ENCODE results near the gene SCN2B.

SCN2B gene

GRCh38 chr11:118152020-118152551 is 24.4 kb downstream of the SCN2B start:
- DNase-seq, result no peak

DNA sequence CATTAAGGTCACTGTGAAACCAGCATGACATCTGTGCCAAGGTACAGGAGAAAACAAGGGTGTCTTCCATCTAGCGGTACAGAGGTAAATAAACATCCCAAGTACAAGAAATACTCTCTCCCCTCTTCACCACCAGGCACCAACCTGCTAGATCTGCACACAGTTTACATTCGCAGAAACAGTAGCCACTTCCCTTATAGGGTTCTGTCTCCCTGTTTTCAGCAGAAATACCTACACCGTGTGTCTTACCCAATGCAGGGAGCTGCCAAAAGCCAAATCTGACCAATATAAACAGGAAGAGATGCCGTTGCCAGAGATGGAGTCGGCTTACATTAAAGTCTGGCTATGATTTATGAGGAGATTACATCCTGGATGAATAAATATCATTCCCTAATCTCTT is 25.0 kb downstream of the SCN2B start:
- no peak for DNase-seq

DNA sequence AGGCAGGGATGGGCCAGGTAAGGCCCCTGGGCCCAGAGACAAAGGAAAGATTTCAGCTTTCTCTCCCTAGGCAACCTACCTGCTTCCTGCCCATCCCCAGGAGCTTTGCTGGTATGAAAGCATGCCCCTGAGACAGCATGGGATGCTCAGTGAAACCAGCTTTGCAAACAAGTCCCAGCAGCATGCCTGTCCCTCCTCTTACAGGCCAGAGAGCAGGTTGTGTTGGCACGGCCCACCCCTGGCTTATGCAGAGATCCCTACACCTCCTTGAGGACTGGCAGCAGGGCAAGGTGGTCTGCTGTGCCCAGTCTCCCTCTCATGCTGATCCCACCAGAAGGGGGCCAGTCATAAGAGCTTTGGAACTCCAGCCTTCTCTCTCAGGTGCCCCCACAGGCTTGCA is 26.9 kb downstream of the SCN2B start:
- no peak for DNase-seq

DNA sequence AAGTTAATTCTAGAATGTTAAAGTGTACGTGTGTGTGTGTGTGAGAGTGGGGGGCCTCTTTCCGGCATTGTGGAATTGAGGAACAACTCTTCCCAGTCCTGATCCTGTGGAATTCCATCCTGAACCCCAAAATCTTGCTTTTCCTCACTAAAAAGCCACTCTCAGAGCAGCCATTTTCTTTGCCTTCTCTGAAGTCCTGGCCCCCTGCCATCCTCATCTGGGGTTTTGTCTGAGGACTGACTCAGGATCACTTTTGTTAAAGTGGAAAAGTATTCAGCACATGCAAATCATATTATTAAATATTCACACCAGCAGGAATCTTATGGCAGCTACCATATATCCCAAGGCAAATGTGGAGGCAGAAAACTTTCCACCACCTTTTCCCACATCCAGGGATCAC is 27.6 kb downstream of the SCN2B start:
- DNase-seq, result no peak

DNA sequence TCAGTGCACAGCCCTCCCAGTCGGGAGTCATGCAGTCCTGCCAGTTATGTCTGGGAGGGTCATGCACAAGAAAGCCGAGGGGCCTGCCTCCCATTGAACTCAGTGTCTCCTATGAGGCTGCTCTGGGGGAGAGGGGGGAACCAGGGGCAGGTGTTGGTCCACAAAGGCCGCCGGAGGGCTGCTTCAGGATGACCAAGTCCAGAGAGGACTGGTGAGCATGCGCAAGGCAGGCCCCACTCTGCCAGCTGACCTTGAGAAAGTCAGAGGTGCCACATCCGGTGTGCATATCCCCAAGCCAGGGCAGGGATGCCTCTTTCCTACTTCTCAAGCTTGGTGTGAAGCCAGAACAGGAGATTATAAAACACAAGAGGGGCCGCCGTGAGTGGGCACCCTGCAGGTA is 28.2 kb downstream of the SCN2B start:
- DNase-seq, result no peak

DNA sequence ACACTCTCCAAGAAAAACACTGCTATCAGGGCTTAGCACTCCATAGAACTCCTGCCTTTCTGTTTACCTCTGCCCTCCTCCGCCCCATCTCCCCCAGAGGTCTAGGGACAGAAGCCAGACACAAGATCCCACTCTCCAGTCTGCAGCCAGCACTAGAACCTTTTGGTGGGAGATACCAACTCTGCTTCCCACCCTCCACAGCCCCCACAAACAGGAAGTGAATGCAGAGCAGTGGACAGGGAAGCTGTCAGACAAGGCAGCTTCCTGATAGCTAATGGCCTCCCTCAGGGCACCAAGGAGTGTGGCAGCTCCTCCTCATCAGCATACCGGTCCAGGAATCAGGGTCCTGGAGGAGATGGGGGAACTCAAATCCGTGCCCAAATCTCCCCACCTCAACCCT is 28.9 kb downstream of the SCN2B start:
- no peak for DNase-seq

DNA sequence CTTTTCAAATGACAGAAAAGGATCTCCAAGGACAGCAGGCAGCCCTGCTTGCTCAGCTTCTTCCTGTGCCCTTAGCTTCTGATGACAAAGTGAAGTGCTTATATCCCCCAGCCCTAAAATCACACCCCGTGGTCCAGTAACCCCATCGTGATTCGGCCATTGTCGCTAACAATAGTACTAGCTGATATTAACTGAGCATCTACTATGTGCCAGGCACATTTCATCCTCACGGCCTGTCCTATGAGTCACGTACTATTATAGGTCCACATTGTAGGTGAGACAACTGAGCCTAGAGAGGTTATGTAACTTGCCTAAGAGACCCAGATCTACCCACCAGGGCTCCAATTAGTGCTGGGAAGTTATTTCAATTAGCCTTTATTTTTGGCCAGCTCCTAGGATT is 29.9 kb downstream of the SCN2B start:
- DNase-seq, result no peak

DNA sequence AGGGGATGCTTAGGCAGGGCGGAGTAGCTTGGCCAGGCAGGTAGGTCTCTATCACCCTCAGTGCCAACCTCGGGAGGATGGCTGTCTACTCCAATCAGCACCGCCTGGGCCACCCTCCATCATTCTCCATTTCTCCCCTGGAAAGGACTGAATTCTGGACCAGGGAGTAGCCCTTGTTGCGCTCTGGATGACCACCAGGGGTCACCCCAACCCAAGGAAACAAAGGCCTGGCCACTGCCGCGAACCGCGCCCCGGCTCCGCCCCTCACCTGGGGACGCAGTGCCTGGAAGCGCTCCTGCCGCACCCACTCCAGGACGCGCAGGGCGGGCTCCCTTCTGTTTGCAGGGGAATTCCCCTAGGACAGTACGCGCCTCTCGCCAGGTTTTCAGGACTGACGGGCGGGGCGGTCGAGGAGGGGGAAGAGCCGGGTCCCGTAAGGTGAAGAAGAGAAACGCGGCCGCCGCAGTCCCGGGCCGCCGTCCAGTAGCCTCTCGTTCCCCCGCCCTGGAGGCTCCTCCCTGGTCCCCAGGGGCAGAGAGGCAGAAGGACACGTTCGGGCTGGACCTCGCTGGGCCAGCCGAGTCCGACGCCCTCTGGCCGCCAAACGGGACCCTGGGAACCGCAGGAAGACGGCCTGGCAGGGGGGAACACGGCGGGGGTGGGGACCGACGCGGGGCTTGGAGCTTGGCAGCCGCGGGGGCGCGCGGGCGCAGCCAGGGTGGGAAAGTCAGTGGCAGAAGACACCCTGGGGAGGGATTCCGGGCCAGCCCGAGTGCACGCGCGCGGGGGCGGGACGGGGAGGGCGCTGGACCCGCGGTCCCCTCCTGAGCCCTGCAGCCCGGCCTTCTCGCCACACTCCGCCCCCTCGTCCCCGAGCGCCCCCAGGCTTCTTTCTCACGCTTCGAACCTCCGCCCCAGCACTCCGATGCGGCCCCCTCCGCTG is 30.9 kb downstream of the SCN2B start:
- DNase-seq, result peak; percentile 90

DNA sequence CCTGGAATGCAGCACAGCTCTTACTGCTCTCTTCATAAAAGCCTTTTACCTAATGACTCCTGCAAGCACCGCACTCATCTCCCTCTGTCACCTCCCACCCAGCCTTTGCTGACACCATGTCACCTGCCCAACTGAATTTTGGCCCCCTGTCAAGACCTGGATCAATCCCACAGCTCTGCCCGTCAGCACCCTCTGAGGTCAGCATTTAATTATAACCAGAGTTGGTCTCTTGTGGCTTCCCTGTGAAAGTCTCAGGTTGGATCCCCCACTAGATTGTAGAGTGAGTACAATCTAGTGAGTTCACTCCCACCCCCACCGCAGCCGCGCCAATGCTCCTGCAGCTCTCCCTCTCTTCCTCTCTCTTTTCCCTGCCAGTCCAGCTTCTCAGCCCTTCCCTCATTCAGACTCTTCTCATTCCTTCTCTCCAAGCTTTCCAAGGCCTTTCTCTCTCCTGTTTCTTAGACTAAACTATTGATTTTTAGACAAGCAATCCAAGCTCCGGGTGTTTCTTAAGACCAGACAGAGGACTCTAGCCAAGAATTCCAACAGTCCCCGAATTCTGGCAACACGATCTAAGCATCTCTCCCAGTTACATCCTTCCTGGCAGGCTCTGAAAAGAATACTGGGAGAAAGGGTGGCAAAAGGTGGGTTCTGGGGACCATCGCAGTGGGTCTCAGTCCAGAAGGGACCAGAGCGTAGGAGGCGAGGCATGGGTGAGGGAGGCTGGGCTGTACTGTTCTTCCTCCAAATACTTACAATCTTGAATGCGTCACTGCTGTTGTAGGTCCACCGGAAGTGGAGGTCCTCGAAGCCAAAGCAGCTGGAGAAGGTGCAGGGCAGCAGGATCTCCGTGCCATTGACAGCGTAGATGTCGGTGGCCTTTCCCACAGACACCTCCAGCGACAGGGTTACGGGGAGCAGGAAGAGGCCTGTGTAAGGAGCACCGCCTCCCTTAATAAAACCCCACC is 31.9 kb downstream of the SCN2B start:
- DNase-seq, result no peak

- DNase-seq, result no peak
Measured at GRCh38 chr11:118143661-118144185, 32.7 kb downstream of the SCN2B start.

DNA sequence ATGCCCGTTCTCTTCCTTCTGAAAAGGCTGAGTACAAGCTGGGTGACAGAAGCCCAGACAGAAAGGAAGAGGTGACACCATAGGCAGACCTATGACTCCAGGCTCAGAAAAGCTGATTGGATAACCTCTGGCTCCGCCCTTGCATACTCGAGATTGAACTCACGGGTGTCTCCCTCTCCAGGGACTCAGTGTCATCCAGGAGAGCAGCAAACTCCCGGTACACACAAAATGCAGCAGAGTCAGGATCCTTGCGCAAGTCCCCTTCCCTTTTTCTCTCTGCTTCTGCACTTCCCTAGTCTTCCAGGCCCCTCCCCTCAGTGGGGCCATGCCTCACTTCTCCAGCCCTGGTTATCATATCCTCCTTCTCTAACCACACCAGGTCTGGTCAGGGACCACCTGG is 33.6 kb downstream of the SCN2B start:
- peak; percentile 36 for DNase-seq

DNA sequence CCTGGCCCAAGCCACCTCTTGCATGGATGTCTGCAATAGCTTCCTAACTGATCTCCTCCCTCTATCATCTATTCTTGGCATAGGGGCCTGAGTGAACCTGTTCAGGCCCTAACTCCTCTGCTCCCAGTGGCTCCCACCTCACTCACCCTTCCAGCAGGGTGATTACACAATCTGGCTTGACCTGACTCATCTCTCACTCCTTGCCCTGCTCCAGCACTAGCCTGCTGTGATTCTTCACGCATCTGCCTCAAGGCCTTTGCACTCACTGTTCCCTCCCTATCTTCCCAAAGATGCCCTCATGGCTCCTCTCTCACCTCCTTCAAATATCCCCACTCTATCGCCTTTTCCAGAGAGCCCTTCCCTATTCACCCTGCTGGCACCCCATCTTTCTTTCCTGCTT is 34.4 kb downstream of the SCN2B start:
- no peak for DNase-seq

- DNase-seq, result no peak
Measured at GRCh38 chr11:118139578-118139977, 36.9 kb downstream of the SCN2B start.

DNA sequence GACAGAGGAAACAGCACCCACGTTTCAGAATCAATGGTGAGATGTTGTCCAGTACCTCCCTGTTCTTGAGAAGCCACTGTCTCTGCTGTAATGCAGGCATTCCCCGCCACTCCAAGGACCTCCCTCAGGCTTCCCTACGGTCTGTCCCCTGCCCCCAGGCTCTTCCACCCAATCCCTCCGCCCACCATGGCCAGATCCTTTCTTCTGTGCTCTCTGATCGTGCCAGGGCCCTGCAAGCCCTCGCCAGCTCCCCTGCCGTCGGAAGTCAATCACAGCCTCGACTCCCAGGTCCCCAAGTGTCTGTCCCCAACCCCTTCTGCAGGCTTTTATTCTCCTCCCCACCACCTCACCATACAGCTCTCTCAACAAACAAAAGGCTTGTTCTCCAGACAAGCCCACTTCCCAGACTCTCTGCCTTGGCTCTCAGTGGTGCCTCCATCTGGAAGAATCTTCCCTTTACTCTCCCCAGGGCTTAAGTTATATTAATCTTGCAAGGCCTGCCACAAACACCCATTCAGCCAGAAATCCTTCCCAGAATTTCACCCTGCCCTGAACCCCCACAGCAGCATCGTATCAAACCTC is 37.5 kb downstream of the SCN2B start:
- no peak for DNase-seq

- DNase-seq, result no peak
Measured at GRCh38 chr11:118136801-118137200, 39.6 kb downstream of the SCN2B start.

DNA sequence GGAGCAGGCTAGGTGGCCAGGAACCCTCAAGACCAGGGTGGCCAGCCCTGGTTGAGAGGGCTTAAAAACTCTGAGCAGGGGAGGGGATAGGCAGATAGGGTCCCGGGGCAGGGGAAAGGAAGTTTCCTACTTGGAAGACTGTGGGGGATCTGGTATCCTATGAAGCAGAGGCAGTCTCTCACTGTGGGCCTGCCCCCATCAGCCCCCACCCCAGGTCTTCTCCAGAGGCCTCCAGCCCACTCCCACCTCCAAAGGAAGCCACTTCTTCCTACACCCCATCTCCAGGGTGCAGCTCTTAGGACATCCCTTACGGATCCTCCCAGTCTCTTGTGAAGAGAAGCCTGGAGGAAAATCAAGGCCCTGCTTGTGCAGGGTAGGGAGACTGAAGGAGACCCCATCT is 40.1 kb downstream of the SCN2B start:
- DNase-seq, result no peak

GRCh38 chr11:118135796-118136165 is 40.7 kb downstream of the SCN2B start:
- no peak for DNase-seq

- DNase-seq, result no peak
Measured at GRCh38 chr11:118135051-118135795, 41.2 kb downstream of the SCN2B start.

GRCh38 chr11:118133816-118134215 is 42.6 kb downstream of the SCN2B start:
- no peak for DNase-seq

DNA sequence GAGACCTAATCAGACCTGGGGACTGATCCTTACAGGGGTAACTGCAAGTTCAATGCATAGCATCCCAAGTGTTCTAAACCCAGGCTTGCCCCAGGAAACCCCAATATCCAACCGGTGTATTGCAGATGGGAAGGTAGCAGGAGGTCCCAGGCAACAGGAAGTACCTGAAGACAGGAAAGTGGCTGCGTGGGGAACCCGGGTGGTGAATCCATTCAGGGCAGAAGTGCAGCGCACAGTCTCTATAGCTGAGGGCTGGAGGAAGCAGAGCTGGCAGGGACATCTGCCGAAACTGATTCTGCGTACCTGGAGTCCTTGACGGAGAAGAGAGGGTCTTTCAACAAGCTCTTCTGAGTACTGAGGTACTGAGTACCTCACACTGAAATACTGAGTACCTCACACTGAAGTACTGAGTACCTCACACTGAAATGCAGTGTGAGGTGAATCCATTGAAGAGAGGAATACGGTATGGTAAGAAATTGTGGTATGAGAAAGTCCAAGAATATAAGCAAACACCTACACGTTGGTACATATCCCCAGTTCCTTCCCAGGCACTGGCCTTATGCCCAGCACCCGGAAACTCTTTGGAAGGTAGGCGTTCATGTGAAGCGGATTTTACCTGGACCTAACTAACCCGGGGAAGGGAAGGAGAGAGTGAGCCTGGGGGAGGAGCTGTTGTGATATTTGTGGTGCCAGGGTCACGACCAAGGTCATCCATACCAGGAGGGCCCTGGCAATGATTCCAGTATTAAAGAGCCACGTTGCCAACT is 43.9 kb downstream of the SCN2B start:
- no peak for DNase-seq

GRCh38 chr11:118129471-118130172 is 46.8 kb downstream of the SCN2B start:
- DNase-seq, result no peak
